Subcutaneous adipose tissue (tissue), 4 donors: ENCODE results near the gene CSMD2. TPM values are rescaled to one million over a fixed set of nuclear protein-coding genes. Genes with fewer than 3 reads are reported as not detected.

Experiments
- total RNA-seq, 4 donors: library from RNA; depleted of rRNA; stranded (reverse); fragments of >200 nt; gene quantifications; one replicate each; pipeline ENCODE4 v1.1.0, GENCODE V29; 2016
- TF ChIP-seq, protein P1 (sequence below): fragments of 450-650 bp; IDR thresholded peaks from one replicate; pipeline ENCODE4 v1.5.1; 2016; ENCODE audit warnings: low read depth, mild to moderate bottlenecking, control low read depth, antibody characterized with exemption, moderate library complexity

Gene CSMD2
- total RNA-seq, 4 donors from 2014 or later = 0.38 to 4.4 (median 1.00) TPM

DNA sequence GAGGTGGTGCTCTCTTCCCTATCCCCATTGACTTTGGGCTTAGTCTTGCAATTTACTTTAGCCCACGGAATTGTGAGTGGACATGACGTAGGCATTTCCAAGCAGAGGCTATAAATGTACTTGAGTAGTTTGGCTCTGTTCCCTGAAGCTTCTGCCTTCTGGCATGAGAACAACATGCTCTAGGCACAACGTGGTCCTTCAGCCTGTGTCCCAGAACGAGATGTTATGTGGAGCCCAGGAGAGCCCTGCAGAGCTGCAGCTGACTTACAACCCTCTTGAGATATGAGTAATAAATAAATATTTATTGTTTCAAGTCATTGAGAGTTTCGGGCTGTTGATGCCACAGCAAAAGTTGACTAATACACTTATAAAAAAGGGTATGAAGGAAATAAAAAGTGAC lies 406.3 kb downstream of the CSMD2 start:
- TF ChIP-seq, protein P1, sequence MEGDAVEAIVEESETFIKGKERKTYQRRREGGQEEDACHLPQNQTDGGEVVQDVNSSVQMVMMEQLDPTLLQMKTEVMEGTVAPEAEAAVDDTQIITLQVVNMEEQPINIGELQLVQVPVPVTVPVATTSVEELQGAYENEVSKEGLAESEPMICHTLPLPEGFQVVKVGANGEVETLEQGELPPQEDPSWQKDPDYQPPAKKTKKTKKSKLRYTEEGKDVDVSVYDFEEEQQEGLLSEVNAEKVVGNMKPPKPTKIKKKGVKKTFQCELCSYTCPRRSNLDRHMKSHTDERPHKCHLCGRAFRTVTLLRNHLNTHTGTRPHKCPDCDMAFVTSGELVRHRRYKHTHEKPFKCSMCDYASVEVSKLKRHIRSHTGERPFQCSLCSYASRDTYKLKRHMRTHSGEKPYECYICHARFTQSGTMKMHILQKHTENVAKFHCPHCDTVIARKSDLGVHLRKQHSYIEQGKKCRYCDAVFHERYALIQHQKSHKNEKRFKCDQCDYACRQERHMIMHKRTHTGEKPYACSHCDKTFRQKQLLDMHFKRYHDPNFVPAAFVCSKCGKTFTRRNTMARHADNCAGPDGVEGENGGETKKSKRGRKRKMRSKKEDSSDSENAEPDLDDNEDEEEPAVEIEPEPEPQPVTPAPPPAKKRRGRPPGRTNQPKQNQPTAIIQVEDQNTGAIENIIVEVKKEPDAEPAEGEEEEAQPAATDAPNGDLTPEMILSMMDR = no peak

DNA sequence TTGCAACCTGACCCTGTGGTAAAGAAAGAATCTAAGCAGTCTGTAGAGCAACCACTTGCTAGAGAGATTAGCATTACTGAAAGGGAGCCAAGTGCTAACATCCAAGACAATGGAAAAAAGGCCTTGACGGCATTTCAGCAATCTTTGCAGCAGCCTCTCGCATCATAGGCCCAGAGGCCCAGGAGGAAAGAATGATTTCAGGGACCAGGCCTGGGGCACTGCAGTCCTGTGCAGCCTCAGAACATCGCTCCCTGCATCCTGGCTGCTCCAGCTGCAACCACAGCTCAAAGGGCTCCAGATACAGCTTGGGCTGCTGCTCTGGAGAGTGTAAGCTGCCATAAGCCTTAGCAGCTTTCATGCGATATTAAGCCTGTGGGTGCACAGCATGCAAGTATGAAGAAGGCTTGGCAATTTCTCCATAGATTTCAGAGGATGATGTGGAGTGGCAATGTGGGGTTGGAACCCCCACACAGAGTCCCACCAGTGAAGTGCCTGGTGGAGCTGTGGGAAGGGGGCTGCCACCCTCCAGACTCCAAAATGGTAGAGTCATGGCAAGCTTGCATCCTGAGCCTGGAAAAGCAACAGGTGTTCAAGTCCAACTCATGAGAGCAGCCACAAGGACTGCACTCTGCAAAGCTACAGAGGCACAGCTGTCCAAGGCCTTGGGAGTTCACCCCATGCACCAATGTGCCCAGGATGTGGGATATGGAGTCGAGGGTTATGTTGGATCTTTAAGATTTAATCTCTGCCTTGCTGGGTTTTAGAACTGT lies 411.8 kb downstream of the CSMD2 start:
- TF ChIP-seq, protein P1 = no peak

DNA sequence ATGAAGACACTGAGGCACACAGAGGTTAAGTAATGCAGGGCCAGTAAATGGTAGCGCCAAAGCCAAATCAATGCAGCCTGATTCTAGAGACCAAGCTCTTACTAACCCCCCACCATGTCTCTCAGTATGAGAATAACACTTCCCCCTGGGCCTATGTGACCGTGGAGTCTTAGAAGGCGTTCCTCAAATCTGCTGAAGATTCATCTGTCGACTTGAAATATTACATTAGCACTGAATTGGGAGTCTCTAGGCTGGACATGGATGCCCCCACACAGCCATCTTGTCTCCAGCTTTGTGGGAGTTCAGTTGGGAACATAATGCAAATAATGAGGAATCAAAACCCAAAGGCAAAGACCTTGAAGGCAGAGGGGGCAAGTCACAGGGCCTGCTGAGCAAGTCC lies 419.1 kb downstream of the CSMD2 start:
- TF ChIP-seq, protein P1 = no peak

DNA sequence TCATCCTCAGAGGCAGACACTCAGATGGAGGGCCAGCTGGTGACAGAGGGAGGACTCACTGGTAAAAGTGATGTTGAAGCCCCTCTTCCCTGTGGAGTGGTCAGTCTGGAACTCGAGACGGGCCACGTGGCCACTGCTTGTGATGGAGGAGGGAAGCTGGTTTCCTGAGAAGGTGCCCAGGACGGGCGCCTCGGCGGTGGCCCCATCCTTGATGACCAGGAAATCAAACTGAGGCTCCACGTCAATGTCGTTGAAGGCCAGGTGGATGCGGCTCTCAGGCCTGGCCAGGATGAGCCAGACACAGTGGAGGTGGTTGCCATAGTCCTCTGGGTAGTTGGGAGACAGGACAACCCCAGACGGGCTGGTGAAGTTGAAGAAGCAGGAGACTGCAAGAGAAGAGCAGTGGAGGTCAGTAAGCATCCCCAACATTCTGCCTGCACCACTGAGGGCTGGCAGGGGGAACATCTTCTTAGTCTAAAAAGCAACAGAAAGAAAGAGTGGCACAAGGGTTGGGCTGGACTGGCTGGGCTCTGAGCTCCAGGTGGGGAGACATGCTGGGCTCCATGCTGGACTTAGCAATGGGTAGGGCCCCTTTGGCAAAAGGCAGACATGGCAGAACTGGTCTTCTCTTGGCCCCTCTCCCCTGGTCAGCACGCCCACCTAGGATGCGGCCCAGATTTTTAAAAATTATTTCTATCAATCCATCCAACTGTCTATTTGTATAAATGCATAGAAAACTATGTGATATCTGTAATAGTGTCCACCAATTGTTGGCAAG lies 421.6 kb downstream of the CSMD2 start:
- TF ChIP-seq, protein P1 = no peak

GRCh38 chr1:33742663-33743062 lies 422.4 kb downstream of the CSMD2 start:
- TF ChIP-seq, protein P1 = no peak

DNA sequence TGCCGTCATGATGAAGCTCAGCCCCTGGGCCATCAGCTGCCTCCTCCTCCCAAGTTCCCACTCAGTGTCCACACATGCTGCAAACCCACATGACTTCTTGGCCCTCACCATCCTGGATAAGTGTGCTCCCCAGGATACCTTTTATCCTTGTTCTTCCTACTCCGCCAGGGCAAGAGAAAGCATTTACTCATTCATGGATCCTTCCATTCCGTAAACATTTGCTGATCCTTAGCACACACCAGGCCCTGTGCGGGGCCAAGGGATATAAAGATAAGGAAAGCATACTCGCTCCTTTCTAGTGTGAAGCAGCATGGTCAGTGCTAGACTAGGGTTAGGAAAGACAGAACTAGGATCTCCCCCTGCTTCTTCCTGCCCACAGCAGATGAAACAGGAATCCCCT lies 423.3 kb downstream of the CSMD2 start:
- TF ChIP-seq, protein P1 = no peak

DNA sequence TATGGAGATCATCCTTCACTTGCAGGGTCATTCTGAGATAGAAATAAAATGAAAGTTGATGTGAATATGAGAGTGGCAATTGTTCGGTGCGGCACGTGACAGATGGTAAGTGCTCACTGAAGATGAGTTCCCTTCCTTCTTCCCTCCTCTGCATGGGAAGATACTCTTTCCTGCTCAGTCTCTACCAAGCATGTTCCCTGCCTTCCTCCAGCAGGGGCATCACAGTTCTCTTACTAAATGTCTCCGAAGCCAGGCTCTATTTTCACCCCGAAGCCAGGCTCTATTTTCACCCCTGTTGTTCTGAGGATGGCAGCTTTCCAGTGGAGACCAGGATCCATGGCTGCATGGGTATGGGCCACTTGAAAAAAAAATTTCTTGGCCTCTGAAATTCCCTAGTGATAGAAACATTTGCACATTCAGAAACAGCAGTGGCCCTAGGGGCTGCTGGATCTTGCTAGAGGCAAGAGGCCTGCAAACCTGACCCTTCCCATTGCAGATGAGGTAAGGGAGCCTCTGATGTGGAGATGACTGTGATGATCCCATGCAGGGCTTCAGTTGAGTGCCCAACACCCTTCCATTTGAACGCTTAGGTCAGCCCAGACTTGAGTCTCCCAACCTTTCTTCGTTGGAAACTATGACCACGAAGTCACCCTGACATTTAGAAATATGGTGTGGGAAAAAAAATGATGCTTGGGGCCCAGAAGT lies 424.8 kb downstream of the CSMD2 start:
- TF ChIP-seq, protein P1 = no peak
